SKM-1 treated with dmso at 0.1 percent for 144 hours (cell line): ENCODE measurements around the gene TPCN2.
A peak's percentile ranks its signal among the peaks of the same experiment; 100 is the strongest.
"Not testable (repeated sequence)": the region's sequence is repeated elsewhere in the genome, so short reads cannot be mapped to it uniquely, and the experiment has no call there.

Source experiments
- DNase-seq: peaks from one replicate; lab custom pipeline; 2025; ENCODE audit not compliant: unreplicated experiment; lab: John Stamatoyannopoulos, UW

The TPCN2 gene

DNA sequence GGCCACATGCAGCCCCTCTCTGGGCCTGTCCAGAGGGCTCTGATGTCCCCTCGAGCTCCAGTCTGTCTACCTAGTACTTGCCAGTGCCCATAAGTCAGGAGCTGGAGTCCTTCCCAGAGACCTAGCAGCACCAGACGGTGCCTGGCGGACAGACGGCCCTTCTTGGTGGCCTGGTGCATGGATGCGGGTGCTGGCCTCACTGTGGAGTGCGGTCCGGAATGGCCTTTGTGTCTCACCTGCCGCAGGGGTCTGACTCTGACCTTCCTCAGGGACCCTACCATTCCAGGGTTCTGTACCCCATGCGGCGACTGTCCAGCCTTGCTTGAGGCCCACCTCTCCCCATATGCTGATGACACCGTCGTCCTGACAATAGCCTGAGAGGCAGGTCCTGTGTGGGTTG lies 77.6 kb downstream of the TPCN2 start:
- DNase-seq: no peak

DNA sequence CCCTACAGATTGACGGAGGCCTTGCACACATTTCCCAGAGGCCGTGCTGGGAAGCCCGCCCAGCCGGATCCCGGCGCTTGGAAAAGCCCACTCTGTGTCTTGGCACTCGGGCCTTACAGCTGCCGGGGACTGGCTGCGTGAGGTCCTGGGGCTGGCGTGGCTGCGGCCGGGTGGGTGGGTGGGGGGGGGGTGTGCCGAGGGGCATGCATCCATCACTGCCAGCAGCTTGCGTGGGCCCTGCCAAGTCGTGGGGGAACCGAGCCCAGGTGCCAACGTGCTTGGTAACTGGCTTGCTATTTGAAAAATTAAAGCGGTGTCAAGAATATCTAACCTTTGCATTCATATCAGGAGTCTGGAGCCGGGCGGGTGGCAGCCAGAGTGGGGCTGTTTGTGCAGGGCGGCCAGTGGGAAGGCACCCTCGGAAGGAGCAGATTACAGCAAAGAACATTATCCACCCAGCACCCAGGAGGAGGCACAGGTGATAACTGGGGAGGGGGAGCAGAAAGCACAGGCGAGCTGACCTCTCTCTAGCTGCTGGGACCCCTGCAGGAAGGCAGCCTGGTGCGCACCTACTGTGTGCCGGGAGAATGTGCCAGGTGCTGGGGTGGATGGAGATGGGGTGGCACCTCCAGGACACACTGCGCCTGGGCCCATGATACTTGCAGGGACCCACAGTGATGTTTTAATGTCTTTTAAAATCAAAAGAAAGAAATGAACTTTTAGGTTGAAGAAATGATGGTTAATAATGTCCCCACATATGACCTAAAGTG lies 78.5 kb downstream of the TPCN2 start:
- DNase-seq: no peak

GRCh38 chr11:69127884-69128283 lies 79.2 kb downstream of the TPCN2 start:
- no peak for DNase-seq

GRCh38 chr11:69129053-69129452 lies 80.3 kb downstream of the TPCN2 start:
- DNase-seq: no peak

GRCh38 chr11:69129647-69130046 lies 80.9 kb downstream of the TPCN2 start:
- no peak for DNase-seq

DNA sequence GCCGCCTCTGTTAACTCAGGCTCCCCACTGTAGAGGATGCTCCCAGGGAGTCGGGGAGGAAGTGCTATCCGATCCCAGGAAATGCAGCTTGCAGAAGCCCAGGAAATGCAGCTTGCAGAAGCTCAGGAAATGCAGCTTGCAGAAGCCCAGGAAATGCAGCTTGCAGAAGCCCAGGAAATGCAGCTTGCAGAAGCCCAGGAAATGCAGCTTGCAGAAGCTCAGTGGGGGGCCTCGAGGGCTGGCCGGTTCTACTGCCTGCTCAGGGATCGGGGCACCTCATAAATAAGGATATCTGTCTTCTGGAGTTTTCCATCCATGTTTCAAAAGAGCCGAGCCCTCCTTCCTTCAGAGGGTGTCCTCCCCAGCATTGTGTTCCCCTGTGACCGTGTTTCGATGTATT lies 81.9 kb downstream of the TPCN2 start:
- no peak for DNase-seq

- no peak for DNase-seq
Observed at GRCh38 chr11:69131121-69131566, 82.4 kb downstream of the TPCN2 start.

- no peak for DNase-seq
Observed at GRCh38 chr11:69131644-69132300, 83.0 kb downstream of the TPCN2 start.

DNA sequence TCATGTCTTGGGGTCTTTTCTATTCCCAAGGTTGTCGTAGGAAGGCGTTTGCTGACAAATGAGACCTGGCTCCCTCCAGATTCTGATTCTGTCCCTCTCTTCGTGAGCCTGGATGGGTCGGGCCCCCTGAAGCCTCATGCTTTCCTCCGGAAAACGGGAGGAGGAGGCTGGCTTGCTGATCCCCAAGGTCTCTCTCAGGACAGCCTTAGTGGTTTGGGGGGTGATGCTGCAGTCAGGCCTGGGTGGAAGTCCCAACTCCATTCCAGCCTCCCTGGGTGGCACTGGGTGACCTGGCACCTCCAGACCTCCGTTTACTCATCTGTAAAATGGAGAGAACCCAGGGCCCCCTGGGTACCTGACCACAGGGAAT lies 83.6 kb downstream of the TPCN2 start:
- no peak for DNase-seq

GRCh38 chr11:69133251-69133650 lies 84.5 kb downstream of the TPCN2 start:
- DNase-seq: no peak

- not testable (repeated sequence) for DNase-seq
Observed at GRCh38 chr11:69134182-69134581, 85.5 kb downstream of the TPCN2 start.

DNA sequence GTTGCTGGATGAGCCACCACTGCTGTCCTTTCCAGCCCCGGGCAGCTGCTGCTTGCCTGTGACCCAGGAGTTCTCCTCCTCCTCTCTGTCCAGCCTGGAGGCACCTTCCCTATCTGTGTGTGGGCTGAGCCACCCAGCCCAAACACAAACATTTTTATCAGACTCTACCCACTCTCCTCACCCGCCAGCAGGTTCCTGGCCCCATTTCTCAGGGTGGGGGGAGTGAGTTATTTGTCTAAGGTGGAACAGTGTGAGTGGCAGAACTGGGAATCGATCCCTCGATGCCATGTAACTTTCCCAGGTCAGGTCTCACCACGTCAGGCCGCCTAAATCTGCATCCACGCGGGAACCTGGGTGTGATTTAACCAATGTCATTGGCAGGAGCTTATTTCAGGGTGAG lies 86.2 kb downstream of the TPCN2 start:
- DNase-seq: no peak

GRCh38 chr11:69135420-69136363 lies 87.0 kb downstream of the TPCN2 start:
- DNase-seq: no peak

- no peak for DNase-seq
Observed at GRCh38 chr11:69136471-69136870, 87.7 kb downstream of the TPCN2 start.

DNA sequence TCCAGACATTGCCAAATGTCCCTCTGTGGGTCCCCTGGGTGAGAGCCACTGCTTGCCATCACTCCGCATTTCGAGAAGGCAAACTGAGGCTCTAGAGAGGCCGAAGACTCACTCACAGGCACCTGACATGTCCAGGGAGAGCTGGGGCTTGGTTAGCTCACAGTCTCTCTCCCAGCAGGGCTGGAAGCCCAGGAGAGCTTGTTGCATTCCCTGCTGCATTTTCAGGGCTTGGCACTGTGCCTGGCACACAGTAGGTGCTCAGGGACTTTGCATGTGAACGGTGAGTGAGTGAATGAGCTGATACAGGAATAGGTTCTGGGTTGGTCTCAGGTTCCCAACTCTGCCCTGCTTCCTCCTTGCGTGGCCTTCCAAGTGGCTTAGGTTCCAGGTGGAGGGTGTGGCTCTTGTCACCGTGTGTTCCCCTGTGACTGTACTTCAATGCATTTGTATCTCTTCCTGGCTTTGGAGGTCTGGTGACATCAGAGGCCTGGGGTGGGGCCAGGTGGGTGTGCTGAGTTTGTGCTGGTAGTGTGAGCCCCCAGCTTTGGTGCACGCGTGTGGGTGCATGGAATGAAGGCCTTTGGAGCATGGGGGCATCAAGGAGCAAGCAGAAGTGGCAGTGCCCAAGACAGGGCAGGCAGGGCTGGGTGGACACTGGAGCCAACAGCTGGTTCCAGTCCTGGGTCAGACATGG lies 88.6 kb downstream of the TPCN2 start:
- DNase-seq: no peak

- DNase-seq: no peak
Observed at GRCh38 chr11:69138265-69138664, 89.5 kb downstream of the TPCN2 start.

GRCh38 chr11:69140161-69140560 lies 91.4 kb downstream of the TPCN2 start:
- not testable (repeated sequence) for DNase-seq

DNA sequence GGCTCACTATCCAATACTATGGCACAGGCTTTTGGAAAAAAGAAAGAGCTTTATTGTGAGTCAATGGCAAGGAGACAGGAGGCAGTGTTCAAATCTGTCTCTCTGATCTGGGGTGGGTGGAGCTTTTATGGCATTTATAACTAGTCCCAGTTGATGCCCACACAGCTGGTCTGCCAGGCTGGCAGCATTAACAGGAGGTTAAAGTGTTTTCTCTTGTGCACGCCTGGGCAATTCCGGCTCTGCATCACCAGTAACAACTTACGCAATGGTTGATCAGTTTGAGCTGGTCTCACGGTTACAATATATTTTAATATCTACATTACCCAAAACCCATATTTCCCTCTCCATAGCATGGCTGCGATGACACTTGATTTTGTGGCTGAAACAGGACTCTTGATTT lies 91.9 kb downstream of the TPCN2 start:
- DNase-seq: no peak

DNA sequence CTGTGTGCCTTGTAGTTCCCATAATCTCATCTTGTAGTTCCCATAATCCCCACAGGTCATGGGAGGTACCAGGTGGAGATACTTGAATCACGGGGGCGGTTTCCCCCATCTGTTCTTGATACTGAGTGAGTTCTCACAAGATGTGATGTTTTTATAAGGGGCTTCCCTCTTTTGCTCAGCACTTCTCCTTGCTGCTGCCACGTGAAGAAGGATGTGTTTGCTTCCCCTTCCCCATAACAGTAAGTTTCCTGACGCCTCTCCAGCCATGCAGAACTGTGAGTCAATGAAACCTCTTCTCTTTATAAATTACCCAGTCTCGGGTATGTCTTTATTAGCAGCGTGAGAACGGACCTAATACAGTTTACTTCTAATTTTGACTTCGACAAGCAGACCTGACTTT lies 93.0 kb downstream of the TPCN2 start:
- DNase-seq: peak; percentile 18

DNA sequence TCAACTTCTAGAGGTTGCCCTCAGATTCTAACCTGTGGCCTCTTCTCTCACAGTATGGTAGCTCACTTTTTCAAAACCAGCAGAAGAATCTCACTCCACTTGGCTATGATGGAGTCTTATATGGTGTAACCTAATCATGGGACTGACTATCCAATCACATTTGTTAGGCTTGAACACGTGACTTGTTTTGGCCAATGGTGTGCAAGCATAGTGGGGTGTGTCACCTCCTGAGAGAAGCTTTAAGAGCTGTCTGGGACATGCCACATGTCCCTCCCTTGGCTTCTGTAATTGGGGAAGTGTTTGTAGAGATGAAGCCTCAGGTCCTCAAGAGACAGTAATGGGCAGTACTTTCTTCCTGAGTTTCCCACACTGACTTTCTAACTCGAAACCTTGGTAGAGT lies 94.2 kb downstream of the TPCN2 start:
- no peak for DNase-seq
